NOMO-1 (cell line): Measurements from ENCODE around the gene LGALS16.
"Not testable (repeated sequence)": the region's sequence is repeated elsewhere in the genome, so short reads cannot be mapped to it uniquely, and the experiment has no call there.

ENCODE experiments used
- DNase-seq, 2 experiments: peaks; one replicate each; lab custom pipeline; 2025; ENCODE audit not compliant: unreplicated experiment in 2 of 2; lab: John Stamatoyannopoulos, UW

LGALS16 gene

DNA sequence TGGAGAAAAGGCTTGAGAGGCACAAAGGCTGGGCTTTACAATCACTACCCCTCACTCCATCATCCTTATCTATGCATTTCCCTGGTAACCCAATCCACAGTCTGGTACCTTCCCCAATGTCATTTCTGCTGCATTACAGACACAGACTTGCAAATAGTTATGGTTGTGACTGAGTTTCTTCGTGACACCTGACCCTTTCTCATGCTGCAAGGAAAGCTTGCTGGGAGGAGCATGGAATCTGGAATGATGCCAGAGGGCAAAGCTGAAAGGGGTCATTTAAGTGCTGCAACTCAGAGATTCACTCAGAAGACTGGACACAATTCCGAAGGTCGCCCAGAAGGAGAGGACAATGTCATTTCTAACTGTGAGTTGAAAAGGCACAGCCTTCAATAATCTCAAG is at the start of gene LGALS16:
TSS of gene LGALS16 (plus strand) at position 301 of the 400 bp plus-strand sequence. CDS start at position 350, 49 bp downstream.
- DNase-seq, result no peak

GRCh38 chr19:39607021-39607420 is 48.7 kb upstream of the LGALS16 start:
- DNase-seq, result no peak

- no peak for DNase-seq
These were observed 48.2 kb upstream of the LGALS16 start for GRCh38 chr19:39607561-39607960.

DNA sequence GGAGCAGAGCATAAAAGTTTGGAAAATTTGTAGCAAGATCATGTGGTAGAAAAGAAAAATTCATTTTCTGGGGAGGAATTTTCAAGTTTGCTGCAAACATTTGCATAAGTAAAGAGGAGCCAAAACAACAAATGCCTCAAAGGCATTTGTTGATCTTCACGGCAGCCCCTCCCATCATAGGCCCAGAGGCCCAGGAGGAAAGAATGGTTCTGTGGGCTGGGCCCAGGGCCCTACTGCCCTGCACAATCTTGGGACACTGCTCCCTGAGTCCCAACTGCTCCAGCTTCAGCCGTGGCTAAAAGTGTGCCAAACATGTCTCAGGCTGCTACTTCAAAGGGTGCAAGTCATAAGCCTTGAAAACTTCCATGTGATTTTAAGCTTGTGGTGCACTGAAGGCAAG is 42.1 kb upstream of the LGALS16 start:
- DNase-seq, result no peak

- no peak for DNase-seq
These were observed 38.0 kb upstream of the LGALS16 start for GRCh38 chr19:39617745-39618144.

GRCh38 chr19:39623946-39624345 is 31.8 kb upstream of the LGALS16 start:
- no peak for DNase-seq

GRCh38 chr19:39627631-39628030 is 28.1 kb upstream of the LGALS16 start:
- DNase-seq, result not testable (repeated sequence)

DNA sequence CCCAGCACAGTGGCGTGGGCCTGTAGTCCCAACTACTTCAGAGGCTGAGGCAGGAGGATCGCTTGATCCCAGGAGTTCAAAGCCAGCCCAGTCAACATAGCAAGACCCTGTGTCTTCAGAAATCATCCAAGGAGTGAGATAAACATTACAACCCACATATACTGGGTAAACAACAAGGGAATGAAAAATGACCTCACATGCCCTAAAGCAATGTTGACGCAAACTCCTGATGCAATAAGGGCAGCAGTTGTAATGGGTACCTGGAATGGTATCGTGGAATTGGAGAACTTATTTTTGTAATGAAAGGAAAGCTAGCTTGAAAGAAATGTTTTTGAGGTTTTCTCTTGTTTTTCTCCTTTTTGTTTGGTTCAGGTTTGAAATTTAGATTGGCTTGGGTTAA is 24.5 kb upstream of the LGALS16 start:
- no peak for DNase-seq

- DNase-seq, result no peak
These were observed 24.1 kb upstream of the LGALS16 start for GRCh38 chr19:39631626-39632025.

- DNase-seq, result no peak
These were observed 17.8 kb upstream of the LGALS16 start for GRCh38 chr19:39637891-39638290.

- no peak for DNase-seq
These were observed 13.9 kb upstream of the LGALS16 start for GRCh38 chr19:39641773-39642172.

DNA sequence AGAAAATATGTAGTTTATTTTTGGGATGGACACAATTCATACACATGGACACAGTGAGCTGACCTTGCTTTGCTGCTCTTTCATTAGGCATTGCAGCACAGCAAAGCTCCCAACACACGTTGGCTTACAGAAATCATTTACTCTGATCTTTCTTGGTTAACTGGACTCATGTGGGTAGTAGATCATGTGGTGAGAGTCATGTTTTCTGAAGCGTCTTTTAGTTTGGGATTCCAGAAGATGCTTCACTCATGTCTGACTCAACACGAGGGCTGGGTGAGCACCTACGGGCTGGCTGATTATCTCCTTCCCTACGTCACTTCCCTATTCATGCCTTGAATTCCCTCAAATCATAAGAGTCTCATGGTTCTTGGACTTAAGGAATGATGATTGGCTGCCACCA is 12.1 kb upstream of the LGALS16 start:
- no peak for DNase-seq

- no peak for DNase-seq
These were observed 9.8 kb upstream of the LGALS16 start for GRCh38 chr19:39645800-39646411.

DNA sequence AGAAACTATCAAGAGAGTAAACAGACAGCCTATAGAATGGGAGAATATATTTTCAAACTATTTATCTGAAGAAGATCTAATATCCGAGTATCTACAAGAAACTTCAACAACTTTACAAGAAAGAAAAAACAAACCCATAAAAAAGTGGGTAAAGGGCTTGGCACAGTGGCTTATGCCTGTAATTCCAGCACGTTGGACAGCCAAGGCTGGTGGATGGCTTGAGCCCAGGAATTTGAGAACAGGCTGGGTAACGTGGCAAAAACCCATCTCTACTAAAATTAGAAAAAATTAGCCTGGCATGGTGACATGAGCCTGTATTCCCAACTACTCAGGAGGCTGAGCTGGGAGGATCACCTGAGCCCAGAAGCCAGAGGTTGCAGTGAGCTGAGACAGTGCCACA is 7.8 kb upstream of the LGALS16 start:
- no peak for DNase-seq

- no peak for DNase-seq
These were observed 4.1 kb downstream of the LGALS16 start for GRCh38 chr19:39659791-39660190.

DNA sequence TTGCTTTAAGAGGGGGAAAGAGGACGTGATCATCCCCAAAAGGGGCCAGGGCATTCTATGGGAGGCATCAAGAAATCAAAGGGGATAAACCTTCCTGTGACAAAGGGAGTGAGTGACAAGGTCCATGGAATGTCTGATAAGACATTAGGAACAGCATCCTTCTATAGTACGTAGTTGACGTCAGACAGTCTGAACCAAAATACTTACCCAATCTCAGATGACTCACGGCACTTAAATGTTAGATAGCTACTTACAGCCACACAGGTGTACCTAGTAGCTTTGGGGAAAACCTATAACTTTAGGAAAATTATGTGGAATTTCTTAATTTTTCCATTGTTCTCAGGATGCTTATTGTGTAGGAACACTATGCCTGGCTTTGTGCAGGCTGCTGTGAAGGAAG is 4.9 kb downstream of the LGALS16 start:
- no peak for DNase-seq

GRCh38 chr19:39661565-39661964 is 5.9 kb downstream of the LGALS16 start:
- DNase-seq, result no peak

DNA sequence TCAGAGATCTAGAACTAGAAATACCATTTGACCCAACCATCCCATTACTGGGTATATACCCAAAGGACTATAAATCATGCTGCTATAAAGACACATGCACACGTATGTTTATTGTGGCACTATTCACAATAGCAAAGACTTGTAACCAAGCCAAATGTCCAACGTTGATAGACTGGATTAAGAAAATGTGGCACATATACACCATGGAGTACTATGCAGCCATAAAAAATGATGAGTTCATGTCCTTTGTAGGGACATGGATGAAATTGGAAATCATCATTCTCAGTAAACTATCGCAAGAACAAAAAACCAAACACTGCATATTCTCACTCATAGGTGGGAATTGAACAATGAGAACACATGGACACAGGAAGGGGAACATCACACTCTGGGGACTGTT is 14.1 kb downstream of the LGALS16 start:
- DNase-seq, result not testable (repeated sequence)

DNA sequence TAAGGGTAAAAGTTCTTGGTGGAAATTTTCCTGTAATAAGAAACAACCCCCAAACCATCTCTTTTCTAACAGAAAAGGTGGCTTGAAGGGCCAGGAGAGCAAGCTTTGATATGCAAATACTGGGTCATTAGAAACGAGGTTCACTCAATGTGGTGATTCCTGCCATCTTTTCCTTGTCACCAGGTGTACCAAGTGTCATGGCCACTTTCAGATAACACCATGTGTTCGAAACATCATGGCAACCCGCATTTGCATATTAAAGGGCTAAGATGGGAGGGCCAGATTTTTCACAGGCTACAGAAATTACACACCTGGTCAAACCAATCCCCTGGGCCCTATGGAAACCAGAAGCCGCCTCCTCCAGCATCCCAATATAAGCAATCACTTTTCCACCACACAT is 15.3 kb downstream of the LGALS16 start:
- DNase-seq, result no peak

GRCh38 chr19:39671739-39672363 is 16.1 kb downstream of the LGALS16 start:
- DNase-seq, result peak; percentile 53 to 73

GRCh38 chr19:39672473-39672872 is 16.8 kb downstream of the LGALS16 start:
- no peak for DNase-seq

DNA sequence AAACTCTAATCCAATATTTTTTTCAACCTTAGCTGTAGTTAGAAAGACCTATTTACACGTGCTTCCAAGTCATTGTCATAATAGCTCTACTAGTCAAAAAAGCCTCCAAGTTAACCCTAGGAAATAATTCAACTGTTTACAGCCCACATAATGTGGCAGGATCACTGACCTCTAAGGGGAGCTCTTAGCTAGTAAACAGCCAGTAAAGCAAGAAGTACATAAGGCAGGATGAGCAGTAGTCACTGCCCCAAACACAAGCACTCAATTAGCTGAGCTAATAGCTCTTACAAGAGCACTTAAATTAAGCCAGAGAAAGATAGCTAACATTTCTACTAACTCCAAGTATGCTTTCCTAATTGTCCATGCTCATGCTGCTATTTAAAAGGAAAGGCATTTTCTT is 18.1 kb downstream of the LGALS16 start:
- DNase-seq, result not testable (repeated sequence)

GRCh38 chr19:39676004-39676403 is 20.3 kb downstream of the LGALS16 start:
- no peak for DNase-seq
